HG03378 (cell line): ENCODE results near the gene SEMA5A.

Experiments used
- ATAC-seq: cut with Tn5 transposase; IDR thresholded peaks from one replicate; pipeline ENCODE4 v1.9.1; 2021; ENCODE audit warnings: mild to moderate bottlenecking, moderate library complexity; ENCODE audit not compliant: unreplicated experiment

SEMA5A gene

GRCh38 chr5:9515436-9515835, 30.4 kb downstream of the SEMA5A start:
- ATAC-seq: no peak

- no peak for ATAC-seq
Observed at GRCh38 chr5:9514968-9515367, 30.9 kb downstream of the SEMA5A start.

GRCh38 chr5:9513827-9514226, 32.0 kb downstream of the SEMA5A start:
- ATAC-seq: no peak

DNA sequence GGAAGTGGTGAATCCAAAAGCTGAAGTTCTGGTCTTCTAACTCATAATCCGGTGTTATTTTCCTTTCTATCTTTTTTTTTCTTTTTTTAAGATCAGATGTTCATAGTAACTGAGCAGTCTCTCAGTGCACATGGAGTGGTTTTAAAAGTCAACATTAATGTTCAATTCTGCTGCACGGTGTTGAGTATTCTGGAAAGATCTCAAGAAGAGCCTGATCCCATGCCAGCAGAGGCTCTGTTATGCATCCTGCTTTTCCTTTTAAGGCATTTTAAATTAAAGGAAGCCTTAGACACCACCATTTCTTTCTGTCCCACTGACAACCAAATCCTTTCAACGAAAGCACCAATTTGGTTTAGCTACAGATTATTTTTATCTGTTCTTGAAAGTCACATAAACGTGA, 33.4 kb downstream of the SEMA5A start:
- ATAC-seq: no peak

- no peak for ATAC-seq
Observed at GRCh38 chr5:9507974-9508373, 37.9 kb downstream of the SEMA5A start.

DNA sequence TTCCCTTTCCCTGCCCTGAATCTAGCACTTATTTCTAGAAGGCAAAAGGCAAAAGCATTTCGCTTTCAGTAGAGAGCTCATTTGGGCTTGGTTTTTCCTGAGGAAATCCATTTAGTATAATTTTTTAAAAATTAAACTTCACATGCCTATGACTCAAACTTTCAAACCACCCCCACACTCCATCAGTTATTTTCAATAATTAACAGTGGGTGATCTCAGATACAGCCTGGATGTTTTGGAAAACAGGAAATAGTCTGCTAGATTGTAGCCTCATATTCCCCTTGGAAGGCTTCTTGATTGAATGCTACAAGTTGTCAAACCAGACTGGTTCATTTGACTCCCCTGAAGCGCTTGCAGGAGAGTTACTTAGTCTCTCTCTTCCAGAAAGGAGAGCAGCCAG, 40.6 kb downstream of the SEMA5A start:
- no peak for ATAC-seq

GRCh38 chr5:9502864-9503263, 43.0 kb downstream of the SEMA5A start:
- ATAC-seq: no peak

DNA sequence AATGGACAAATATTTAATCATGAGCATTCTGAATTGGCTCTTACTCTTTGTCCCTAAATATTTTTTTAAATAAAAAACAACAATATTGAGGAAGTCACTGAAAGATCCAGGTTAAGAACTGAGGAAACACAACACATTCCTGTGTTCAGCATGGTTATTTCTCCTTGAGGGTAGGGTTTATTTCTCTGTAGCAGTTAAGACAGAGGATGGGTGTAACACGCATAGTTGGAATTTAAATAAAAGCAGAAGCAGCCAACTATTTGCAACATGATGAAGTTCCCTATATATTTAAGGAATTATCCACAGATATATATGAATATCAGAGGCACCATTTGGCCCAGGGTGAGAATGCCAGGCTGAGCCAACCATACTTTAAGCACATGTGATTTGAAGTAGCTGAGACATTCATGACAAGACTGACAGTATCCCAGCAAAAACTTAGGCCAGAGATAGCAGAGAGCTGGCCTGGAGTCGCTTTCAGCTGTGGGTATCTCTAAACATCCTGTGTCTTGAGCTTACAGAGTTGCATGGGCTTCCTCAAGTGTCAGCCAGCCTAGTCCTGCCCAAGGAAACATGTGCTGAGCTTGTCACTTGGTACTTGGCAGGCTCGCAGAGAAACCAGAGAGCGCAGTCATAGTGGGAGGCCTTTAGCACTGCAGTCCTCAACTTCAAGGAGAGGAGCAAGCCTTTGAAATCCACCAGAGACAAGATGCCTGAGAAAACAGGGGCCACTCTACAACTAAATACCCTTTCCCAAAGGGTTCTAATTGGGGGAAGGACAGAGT, 43.6 kb downstream of the SEMA5A start:
- no peak for ATAC-seq

DNA sequence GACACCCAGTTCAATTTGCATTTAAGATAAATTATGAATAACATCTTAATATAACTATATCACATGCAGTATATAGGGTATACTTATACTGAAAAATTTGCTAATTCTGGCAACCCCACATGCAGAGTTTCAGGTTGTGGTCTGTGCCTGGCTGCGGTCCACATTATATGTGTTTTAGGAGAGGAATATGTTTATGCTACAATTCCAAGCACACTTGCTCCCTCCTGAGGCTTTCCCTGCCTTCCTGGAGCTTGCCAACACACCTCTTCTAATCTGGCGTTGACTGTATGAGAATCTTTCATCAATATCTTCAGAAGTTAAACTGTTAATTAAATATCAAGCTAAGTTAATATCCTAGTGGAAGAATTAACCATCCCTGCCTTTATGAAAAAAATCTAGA, 45.2 kb downstream of the SEMA5A start:
- ATAC-seq: no peak

GRCh38 chr5:9500193-9500592, 45.7 kb downstream of the SEMA5A start:
- no peak for ATAC-seq

DNA sequence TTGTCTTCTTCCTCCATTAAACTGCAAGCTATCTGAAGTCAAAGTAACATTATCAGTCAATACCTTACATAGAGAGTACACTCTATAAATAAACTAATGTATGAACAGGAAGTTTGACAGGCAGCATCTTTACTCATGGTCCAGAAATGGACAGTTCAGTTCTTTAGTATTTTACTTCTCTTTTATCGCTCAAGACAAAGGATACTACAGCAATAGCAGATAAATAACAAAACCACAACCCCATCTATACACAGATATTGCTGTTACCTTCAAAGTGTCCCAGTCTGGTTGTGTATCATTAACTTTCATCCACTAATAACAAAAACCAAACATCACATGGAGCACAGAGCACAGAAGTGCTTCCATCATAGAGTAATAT, 46.4 kb downstream of the SEMA5A start:
- ATAC-seq: peak; percentile 77

DNA sequence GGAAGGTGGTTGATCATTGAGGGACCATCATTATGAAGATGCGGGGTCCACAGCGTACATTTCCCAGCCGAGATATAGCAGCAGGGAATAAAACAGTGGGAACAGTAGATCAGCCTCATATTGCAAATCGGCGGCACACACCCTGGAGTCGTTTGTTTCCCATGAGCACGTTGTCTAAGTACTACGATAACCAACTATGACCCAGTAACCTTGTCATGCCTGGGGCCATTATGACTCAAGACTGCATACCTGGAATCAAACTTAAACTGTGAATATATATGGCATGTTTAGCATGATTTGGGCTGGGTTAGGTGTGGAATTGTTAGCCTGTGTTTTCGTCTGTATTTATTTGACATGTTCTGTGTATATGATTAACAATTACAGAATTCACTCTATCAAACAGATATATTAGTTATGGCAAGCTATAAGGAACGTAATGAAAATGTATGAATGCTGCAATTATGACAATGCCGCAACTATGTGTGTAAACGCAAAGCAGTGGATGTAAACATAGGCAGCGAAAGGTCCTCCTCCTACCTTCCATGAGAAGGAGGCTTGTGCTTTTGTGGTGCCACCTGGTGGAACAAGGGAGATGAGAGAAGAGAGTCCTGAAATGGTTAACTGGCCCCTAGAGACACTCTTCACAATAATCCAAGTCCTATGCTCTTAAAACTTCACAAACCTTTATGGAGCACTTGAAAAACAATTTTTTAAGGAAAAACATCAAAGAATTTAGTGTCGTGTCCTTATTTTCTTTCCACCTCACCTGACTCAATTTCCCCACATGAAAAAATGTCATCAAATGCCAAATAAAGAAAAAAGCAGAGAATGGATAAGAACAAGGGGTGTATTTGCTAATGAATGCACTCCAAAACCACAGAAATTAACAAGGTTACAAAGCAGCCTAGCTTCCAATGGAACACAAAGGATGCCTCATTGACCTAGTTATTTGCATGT, 47.1 kb downstream of the SEMA5A start:
- ATAC-seq: no peak

DNA sequence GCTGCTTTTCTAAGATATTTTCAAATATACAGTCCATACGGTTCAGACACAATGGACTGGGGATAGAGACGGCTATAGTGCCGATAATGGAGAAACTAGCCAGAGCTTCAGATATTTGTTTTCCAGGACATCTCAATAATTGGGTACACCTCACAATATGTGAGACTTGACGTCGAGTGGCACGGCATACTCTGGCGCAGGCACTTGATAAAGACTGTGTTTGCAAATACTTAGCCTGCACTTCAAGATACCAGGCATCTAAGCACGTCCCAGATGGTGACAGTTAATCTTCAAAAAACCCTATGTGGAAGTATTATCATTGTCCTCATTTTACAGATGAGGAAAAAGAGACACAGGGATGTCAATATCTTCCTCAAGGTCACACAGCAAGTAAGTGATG, 48.5 kb downstream of the SEMA5A start:
- no peak for ATAC-seq

GRCh38 chr5:9496801-9497200, 49.1 kb downstream of the SEMA5A start:
- no peak for ATAC-seq

DNA sequence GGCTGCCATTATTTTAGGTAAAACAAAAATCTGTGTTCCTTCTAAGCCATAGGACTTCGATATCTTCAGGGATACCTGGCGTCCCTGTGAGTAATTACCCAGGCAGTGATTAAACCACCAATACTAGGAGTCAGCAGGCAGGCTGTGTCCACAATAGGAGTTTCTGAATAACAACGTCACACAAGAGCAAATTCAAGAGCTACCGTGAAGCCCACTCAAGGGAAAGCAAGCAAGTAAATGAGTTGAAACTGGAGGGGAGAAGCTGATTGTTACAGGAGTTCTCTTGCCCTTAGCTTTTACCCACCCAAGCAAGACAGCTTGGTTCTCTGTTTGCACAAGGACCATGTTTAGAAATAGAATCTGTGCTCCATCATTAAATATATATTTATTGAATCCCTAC, 50.8 kb downstream of the SEMA5A start:
- no peak for ATAC-seq

- no peak for ATAC-seq
Observed at GRCh38 chr5:9494301-9494700, 51.6 kb downstream of the SEMA5A start.

DNA sequence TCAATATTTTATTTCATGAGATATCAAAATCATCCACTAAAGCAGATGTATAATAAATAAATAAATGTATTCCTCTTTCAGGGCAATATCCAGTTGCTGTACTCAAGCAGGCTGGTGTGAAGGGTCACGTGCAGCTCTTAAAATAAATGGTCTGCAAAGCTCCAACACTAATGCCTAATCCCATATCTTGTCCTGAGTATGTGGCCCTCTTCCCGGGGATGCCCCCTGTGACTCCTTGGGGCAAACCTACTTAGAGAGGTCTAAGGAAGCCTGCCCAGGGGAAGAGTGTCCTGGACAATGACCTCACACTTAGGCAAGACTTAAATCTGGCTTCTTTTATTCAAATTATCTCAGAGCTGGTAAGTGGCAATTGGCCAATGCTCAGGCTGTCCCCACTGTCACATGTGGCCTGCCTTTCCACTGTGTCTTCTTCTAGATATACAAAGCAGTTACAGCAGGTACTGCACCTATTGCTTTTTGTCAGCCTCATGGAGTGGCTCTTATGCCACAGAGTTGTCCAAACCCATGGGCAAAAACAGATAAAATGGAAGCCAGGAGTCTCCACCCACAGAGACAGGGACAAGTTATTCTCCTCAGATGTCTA, 55.3 kb downstream of the SEMA5A start:
- no peak for ATAC-seq

GRCh38 chr5:9483779-9484178, 62.1 kb downstream of the SEMA5A start:
- no peak for ATAC-seq

GRCh38 chr5:9483243-9483642, 62.6 kb downstream of the SEMA5A start:
- no peak for ATAC-seq

DNA sequence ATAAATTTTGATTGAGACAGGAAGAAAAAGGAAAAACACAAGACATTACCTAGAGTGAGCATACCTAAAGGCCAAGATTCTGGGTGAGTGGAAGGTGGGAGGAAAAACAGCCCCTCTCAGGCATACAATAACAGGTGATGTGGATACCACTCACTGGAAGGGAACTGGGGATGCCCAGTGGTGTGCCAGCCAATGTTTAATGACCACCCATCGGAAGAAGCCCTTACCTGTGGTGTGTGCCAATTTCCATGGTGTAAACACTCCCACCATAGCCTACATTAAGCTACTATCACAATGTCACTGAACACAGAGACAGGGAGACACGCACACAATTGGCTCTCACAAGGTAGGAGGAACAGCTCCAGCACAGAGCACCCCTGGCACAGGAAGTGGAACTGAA, 63.5 kb downstream of the SEMA5A start:
- ATAC-seq: no peak

GRCh38 chr5:9480499-9480898, 65.4 kb downstream of the SEMA5A start:
- ATAC-seq: no peak

DNA sequence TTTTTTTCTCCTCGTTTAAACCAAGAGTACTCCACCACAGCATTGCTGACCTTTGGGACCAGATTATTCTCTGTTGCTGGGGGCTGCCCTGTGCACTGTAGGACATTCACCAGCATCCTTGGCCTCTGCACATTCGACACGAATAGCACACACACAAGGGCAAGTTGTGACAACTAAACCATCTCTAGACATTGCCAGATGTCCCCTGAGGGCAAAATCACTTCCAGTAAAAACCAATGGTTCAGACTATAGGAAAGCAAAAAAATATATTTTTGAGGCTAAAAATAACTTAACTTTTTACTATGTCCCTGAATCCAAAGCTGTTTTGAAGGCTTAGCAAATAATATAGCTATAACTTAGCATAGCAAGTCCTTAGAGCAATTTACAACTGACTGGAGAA, 65.9 kb downstream of the SEMA5A start:
- no peak for ATAC-seq
